HEK293 (cell line): Measurements from ENCODE around the gene ME2.

Source experiments
- BCL11B ChIP-seq: fragments of 450-650 bp; formaldehyde crosslinking; IDR thresholded peaks from 2 replicates; pipeline ENCODE4 v1.5.1; 2016; ENCODE audit warnings: low read depth, missing biosample characterization, missing genetic modification characterization
- KLF10 ChIP-seq: fragments of 450-650 bp; IDR thresholded peaks from 2 replicates; pipeline ENCODE4 v1.5.1; 2018; ENCODE audit warnings: missing biosample characterization, mild to moderate bottlenecking, missing genetic modification characterization
- KLF8 ChIP-seq: fragments of 450-650 bp; formaldehyde crosslinking; IDR thresholded peaks from 2 replicates; pipeline ENCODE4 v1.5.1; 2016; ENCODE audit warnings: missing biosample characterization, missing genetic modification characterization
- PRDM1 ChIP-seq: fragments of 450-650 bp; formaldehyde crosslinking; IDR thresholded peaks from 2 replicates; pipeline ENCODE4; 2016; ENCODE audit warnings: missing biosample characterization, missing genetic modification characterization
- SCRT1 ChIP-seq: fragments of 450-650 bp; formaldehyde crosslinking; IDR thresholded peaks from 2 replicates; pipeline ENCODE4 v1.5.1; 2016; ENCODE audit warnings: missing biosample characterization, missing genetic modification characterization, borderline replicate concordance
- SCRT2 ChIP-seq: fragments of 450-650 bp; formaldehyde crosslinking; IDR thresholded peaks from 2 replicates; pipeline ENCODE4 v1.5.1; 2016; ENCODE audit warnings: missing biosample characterization, missing genetic modification characterization
- YY1 ChIP-seq: fragments of 450-650 bp; formaldehyde crosslinking; IDR thresholded peaks from 2 replicates; pipeline ENCODE4 v1.5.1; 2018; ENCODE audit warnings: missing biosample characterization, missing genetic modification characterization
- ZBTB21 ChIP-seq: fragments of 450-650 bp; formaldehyde crosslinking; IDR thresholded peaks from 2 replicates; pipeline ENCODE4 v1.5.1; 2017; ENCODE audit warnings: missing biosample characterization, missing genetic modification characterization
- ZFHX2 ChIP-seq: fragments of 450-650 bp; formaldehyde crosslinking; conservative IDR thresholded peaks from 2 replicates; pipeline ENCODE4 v1.5.1; 2016; ENCODE audit warnings: missing biosample characterization, missing genetic modification characterization
- ZNF248 ChIP-seq: fragments of 450-650 bp; formaldehyde crosslinking; IDR thresholded peaks from 2 replicates; pipeline ENCODE4 v1.5.1; 2017; ENCODE audit warnings: missing biosample characterization, missing genetic modification characterization
- ZNF391 ChIP-seq: fragments of 450-650 bp; formaldehyde crosslinking; IDR thresholded peaks from 2 replicates; pipeline ENCODE4 v1.5.1; 2016; ENCODE audit warnings: low read depth, missing biosample characterization, missing genetic modification characterization, borderline replicate concordance
- ZNF48 ChIP-seq: fragments of 450-650 bp; formaldehyde crosslinking; IDR thresholded peaks from 2 replicates; pipeline ENCODE4 v1.5.1; 2016; ENCODE audit warnings: missing biosample characterization, missing genetic modification characterization
- ZNF514 ChIP-seq: fragments of 450-650 bp; formaldehyde crosslinking; IDR thresholded peaks from 2 replicates; pipeline ENCODE4 v1.5.1; 2016; ENCODE audit warnings: missing biosample characterization, missing genetic modification characterization
- ZNF521 ChIP-seq: fragments of 450-650 bp; formaldehyde crosslinking; IDR thresholded peaks from 2 replicates; pipeline ENCODE4 v1.5.1; 2017; ENCODE audit warnings: missing biosample characterization, mild to moderate bottlenecking, missing genetic modification characterization
- ZNF529 ChIP-seq: fragments of 450-650 bp; formaldehyde crosslinking; IDR thresholded peaks from 2 replicates; pipeline ENCODE4 v1.5.1; 2017; ENCODE audit warnings: missing genetic modification characterization, missing biosample characterization; ENCODE audit not compliant: insufficient replicate concordance
- ZNF555 ChIP-seq: fragments of 450-650 bp; formaldehyde crosslinking; conservative IDR thresholded peaks from 2 replicates; pipeline ENCODE4 v1.5.1; 2017; ENCODE audit warnings: missing biosample characterization, mild to moderate bottlenecking, missing genetic modification characterization, inconsistent platforms
- ZNF701 ChIP-seq: fragments of 450-650 bp; formaldehyde crosslinking; IDR thresholded peaks from 2 replicates; pipeline ENCODE4 v1.5.1; 2016; ENCODE audit warnings: missing biosample characterization, missing genetic modification characterization
- ZNF707 ChIP-seq: fragments of 450-650 bp; formaldehyde crosslinking; IDR thresholded peaks from 2 replicates; pipeline ENCODE4 v1.5.1; 2016; ENCODE audit warnings: missing biosample characterization, missing genetic modification characterization
- ZNF792 ChIP-seq: fragments of 450-650 bp; formaldehyde crosslinking; IDR thresholded peaks from 2 replicates; pipeline ENCODE4 v1.5.1; 2016; ENCODE audit warnings: missing biosample characterization, missing genetic modification characterization
- TF ChIP-seq, protein P1 (sequence below): fragments of 450-650 bp; formaldehyde crosslinking; IDR thresholded peaks from 2 replicates; pipeline ENCODE4 v1.5.0; 2017; ENCODE audit warnings: missing biosample characterization, missing genetic modification characterization, borderline replicate concordance
- TF ChIP-seq, protein P2 (sequence below): fragments of 450-650 bp; formaldehyde crosslinking; IDR thresholded peaks from 2 replicates; pipeline ENCODE4 v1.5.1; 2017; ENCODE audit warnings: missing biosample characterization, missing genetic modification characterization
- TF ChIP-seq, protein P3 (sequence below): fragments of 450-650 bp; formaldehyde crosslinking; IDR thresholded peaks from 2 replicates; pipeline ENCODE4 v1.5.1; 2016; ENCODE audit warnings: missing biosample characterization, missing genetic modification characterization
- TF ChIP-seq, protein P4 (sequence below): fragments of 450-650 bp; formaldehyde crosslinking; IDR thresholded peaks from 2 replicates; pipeline ENCODE4 v1.5.1; 2016; ENCODE audit warnings: missing biosample characterization, missing genetic modification characterization
- TF ChIP-seq, protein P5 (sequence below): fragments of 450-650 bp; formaldehyde crosslinking; IDR thresholded peaks from 2 replicates; pipeline ENCODE4 v1.5.1; 2016; ENCODE audit warnings: missing biosample characterization, missing genetic modification characterization
- TF ChIP-seq, protein P6 (sequence below): fragments of 450-650 bp; formaldehyde crosslinking; IDR thresholded peaks from 2 replicates; pipeline ENCODE4 v1.5.1; 2016; ENCODE audit warnings: missing biosample characterization, missing genetic modification characterization
- TF ChIP-seq, protein P7 (sequence below): fragments of 450-650 bp; formaldehyde crosslinking; IDR thresholded peaks from 2 replicates; pipeline ENCODE4; 2016; ENCODE audit warnings: missing biosample characterization, missing genetic modification characterization

Gene ME2

DNA sequence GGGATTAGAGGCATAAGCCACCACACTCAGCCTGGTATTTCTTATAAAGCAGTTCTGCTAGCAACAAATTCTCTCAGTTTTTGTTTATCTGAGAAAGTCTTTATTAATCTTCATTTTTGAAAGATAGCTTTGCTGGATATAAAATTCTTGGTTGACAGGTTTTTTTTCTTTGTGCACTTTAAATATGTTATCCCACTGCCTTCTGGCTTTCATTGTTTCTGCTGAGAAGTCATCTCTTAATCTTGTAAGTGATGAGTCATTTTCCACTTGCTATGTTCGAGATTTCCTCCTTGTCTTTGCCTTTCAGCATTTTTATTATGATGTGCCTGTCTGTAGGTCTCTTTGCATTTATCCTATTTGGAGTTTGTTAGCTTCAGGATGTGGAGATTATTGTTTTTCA lies 83.1 kb downstream of the ME2 start (continued):
- TF ChIP-seq ZNF701 (tag by site-specific recombination) (no peak), KLF8 (tag by site-specific recombination) (no peak; the same call in 1 of the 2 replicates), SCRT2 (tag by site-specific recombination) (no peak), SCRT1 (tag by site-specific recombination) (no peak), YY1 (tag by site-specific recombination) (no peak), ZBTB21 (tag by site-specific recombination) (no peak), KLF10 (no peak), ZNF514 (no peak), PRDM1 (tag by site-specific recombination) (no peak), ZNF248 (tag by site-specific recombination) (0 out of 2 replicates have a peak, but pooled peaks have one; percentile 41), ZNF391 (tag by site-specific recombination) (peak; percentile 49; the same call in 1 of the 2 replicates), ZNF529 (peak; percentile 84), ZNF48 (no peak), ZFHX2 (tag by site-specific recombination) (no peak), ZNF521 (tag by site-specific recombination) (no peak), ZNF707 (tag by site-specific recombination) (no peak), ZNF555 (tag by site-specific recombination) (0 out of 2 replicates have a peak, but pooled peaks have one; percentile 8), BCL11B (no peak), ZNF792 (no peak)
- TF ChIP-seq, protein P1, sequence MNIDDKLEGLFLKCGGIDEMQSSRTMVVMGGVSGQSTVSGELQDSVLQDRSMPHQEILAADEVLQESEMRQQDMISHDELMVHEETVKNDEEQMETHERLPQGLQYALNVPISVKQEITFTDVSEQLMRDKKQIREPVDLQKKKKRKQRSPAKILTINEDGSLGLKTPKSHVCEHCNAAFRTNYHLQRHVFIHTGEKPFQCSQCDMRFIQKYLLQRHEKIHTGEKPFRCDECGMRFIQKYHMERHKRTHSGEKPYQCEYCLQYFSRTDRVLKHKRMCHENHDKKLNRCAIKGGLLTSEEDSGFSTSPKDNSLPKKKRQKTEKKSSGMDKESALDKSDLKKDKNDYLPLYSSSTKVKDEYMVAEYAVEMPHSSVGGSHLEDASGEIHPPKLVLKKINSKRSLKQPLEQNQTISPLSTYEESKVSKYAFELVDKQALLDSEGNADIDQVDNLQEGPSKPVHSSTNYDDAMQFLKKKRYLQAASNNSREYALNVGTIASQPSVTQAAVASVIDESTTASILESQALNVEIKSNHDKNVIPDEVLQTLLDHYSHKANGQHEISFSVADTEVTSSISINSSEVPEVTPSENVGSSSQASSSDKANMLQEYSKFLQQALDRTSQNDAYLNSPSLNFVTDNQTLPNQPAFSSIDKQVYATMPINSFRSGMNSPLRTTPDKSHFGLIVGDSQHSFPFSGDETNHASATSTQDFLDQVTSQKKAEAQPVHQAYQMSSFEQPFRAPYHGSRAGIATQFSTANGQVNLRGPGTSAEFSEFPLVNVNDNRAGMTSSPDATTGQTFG (tag by site-specific recombination), result 0 out of 2 replicates have a peak, but pooled peaks have one; percentile 23
- TF ChIP-seq, protein P2, sequence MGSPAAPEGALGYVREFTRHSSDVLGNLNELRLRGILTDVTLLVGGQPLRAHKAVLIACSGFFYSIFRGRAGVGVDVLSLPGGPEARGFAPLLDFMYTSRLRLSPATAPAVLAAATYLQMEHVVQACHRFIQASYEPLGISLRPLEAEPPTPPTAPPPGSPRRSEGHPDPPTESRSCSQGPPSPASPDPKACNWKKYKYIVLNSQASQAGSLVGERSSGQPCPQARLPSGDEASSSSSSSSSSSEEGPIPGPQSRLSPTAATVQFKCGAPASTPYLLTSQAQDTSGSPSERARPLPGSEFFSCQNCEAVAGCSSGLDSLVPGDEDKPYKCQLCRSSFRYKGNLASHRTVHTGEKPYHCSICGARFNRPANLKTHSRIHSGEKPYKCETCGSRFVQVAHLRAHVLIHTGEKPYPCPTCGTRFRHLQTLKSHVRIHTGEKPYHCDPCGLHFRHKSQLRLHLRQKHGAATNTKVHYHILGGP (tag by site-specific recombination), result no peak
- TF ChIP-seq, protein P3, sequence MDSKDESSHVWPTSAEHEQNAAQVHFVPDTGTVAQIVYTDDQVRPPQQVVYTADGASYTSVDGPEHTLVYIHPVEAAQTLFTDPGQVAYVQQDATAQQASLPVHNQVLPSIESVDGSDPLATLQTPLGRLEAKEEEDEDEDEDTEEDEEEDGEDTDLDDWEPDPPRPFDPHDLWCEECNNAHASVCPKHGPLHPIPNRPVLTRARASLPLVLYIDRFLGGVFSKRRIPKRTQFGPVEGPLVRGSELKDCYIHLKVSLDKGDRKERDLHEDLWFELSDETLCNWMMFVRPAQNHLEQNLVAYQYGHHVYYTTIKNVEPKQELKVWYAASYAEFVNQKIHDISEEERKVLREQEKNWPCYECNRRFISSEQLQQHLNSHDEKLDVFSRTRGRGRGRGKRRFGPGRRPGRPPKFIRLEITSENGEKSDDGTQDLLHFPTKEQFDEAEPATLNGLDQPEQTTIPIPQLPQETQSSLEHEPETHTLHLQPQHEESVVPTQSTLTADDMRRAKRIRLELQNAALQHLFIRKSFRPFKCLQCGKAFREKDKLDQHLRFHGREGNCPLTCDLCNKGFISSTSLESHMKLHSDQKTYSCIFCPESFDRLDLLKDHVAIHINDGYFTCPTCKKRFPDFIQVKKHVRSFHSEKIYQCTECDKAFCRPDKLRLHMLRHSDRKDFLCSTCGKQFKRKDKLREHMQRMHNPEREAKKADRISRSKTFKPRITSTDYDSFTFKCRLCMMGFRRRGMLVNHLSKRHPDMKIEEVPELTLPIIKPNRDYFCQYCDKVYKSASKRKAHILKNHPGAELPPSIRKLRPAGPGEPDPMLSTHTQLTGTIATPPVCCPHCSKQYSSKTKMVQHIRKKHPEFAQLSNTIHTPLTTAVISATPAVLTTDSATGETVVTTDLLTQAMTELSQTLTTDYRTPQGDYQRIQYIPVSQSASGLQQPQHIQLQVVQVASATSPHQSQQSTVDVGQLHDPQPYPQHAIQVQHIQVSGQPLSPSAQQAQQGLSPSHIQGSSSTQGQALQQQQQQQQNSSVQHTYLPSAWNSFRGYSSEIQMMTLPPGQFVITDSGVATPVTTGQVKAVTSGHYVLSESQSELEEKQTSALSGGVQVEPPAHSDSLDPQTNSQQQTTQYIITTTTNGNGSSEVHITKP (tag by site-specific recombination), result no peak
- TF ChIP-seq, protein P4, sequence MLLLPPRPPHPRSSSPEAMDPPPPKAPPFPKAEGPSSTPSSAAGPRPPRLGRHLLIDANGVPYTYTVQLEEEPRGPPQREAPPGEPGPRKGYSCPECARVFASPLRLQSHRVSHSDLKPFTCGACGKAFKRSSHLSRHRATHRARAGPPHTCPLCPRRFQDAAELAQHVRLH (tag by site-specific recombination), result 0 out of 2 replicates have a peak, but pooled peaks have one; percentile 38
- TF ChIP-seq, protein P5, sequence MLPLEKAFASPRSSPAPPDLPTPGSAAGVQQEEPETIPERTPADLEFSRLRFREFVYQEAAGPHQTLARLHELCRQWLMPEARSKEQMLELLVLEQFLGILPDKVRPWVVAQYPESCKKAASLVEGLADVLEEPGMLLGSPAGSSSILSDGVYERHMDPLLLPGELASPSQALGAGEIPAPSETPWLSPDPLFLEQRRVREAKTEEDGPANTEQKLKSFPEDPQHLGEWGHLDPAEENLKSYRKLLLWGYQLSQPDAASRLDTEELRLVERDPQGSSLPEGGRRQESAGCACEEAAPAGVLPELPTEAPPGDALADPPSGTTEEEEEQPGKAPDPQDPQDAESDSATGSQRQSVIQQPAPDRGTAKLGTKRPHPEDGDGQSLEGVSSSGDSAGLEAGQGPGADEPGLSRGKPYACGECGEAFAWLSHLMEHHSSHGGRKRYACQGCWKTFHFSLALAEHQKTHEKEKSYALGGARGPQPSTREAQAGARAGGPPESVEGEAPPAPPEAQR, result no peak
- TF ChIP-seq, protein P6, sequence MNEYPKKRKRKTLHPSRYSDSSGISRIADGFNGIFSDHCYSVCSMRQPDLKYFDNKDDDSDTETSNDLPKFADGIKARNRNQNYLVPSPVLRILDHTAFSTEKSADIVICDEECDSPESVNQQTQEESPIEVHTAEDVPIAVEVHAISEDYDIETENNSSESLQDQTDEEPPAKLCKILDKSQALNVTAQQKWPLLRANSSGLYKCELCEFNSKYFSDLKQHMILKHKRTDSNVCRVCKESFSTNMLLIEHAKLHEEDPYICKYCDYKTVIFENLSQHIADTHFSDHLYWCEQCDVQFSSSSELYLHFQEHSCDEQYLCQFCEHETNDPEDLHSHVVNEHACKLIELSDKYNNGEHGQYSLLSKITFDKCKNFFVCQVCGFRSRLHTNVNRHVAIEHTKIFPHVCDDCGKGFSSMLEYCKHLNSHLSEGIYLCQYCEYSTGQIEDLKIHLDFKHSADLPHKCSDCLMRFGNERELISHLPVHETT (tag by site-specific recombination), result no peak
- TF ChIP-seq, protein P7, sequence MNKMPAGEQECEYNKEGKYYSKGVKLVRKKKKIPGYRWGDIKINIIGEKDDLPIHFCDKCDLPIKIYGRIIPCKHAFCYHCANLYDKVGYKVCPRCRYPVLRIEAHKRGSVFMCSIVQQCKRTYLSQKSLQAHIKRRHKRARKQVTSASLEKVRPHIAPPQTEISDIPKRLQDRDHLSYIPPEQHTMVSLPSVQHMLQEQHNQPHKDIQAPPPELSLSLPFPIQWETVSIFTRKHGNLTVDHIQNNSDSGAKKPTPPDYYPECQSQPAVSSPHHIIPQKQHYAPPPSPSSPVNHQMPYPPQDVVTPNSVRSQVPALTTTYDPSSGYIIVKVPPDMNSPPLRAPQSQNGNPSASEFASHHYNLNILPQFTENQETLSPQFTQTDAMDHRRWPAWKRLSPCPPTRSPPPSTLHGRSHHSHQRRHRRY (tag by site-specific recombination), result no peak
